GM12873 (cell line): ENCODE data around the gene NEURL2.

ENCODE experiments used
- TF ChIP-seq, protein P1 (sequence below): IDR thresholded peaks from 2 replicates; pipeline ENCODE4 v1.5.1; 2012; ENCODE audit warnings: low read depth, mild to moderate bottlenecking, moderate library complexity, low read length, control low read depth; ENCODE audit not compliant: insufficient read depth; ENCODE audit errors: missing control alignments

Gene NEURL2

DNA sequence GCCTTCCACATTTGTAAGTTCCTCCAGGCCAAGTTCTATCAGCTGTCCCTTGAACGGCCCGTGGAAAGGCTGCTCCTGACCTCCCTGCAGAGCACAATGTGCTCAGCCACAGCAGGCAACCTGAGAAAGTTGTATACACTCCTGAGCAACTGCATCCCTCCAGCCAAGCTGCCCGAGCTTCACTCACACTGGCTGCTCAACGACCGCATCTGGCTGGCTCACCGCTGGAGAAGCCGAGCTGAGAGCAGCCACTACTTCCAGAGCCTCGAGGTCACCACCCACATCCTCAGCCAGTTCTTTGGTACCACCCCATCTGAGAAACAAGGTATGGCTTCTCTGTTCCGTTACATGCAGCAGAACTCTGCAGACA is 7.9 kb downstream of the NEURL2 start:
- TF ChIP-seq, protein P1, sequence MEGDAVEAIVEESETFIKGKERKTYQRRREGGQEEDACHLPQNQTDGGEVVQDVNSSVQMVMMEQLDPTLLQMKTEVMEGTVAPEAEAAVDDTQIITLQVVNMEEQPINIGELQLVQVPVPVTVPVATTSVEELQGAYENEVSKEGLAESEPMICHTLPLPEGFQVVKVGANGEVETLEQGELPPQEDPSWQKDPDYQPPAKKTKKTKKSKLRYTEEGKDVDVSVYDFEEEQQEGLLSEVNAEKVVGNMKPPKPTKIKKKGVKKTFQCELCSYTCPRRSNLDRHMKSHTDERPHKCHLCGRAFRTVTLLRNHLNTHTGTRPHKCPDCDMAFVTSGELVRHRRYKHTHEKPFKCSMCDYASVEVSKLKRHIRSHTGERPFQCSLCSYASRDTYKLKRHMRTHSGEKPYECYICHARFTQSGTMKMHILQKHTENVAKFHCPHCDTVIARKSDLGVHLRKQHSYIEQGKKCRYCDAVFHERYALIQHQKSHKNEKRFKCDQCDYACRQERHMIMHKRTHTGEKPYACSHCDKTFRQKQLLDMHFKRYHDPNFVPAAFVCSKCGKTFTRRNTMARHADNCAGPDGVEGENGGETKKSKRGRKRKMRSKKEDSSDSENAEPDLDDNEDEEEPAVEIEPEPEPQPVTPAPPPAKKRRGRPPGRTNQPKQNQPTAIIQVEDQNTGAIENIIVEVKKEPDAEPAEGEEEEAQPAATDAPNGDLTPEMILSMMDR: no peak

DNA sequence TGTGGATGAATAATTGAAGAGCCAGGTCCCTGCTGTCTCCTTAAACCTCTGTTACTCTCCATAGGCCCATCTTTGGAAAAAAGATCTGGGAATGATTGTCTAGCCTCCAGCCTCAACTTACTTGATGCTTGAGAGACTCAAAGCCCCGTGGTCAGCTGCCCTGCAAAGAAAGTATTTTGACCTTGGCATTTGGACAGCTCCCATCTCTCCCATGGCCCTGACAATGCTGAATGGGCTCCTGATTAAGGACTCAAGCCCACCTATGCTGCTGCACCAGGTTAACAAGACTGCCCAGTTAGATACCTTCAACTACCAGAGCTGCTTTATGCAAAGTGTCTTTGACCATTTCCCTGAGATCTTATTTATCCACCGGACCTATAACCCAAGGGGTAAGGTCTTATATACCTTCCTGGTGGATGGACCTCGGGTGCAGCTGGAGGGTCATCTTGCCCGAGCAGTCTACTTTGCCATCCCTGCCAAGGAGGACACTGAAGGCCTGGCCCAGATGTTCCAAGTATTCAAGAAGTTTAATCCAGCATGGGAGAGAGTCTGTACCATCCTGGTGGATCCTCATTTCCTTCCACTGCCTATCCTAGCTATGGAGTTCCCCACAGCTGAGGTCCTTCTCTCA is 8.4 kb downstream of the NEURL2 start:
- TF ChIP-seq, protein P1: no peak

DNA sequence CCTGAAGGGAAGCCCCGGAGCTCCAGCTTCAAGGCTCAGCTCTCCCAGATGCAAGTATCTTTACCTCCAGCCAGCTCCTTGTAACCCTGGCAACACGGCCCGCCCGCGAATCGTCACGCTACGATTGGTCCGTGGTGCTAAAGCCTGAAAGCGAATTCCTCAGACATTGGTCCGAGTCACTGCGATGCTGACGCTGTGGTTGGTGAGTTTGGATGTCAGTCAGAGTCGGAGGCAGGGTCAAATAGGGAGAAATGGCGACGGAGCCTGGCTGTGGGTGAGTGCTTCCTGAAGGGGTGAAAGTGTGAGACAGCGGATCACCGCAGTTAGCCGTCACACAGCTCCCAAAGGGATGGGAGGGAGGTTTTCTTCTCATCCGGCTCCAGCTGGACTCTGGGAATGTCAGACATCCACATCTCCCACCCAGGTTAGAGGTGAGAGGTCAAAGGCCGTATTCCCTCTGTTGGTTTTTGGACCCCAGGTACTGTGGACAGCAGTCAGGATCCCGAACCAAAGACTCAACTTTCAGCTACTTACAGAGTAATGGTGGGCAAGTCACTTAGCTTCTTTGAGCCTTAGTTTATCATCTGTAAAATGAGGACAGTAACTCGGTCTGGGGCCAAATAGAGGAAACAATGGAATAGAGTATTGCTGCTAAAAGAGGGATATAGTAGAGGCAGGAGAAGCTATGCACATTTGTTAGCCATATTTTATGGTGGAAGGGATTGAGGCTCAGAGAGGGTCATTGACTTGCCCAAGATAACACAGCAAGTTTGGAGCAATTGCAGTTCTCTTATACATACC is 9.8 kb downstream of the NEURL2 start, which contains the start of gene ZSWIM1:
TSS of gene ZSWIM1 (plus strand) at position 240 of the 801 bp plus-strand sequence. CDS start 1,366 bp downstream, outside the sequence.
- TF ChIP-seq, protein P1: no peak

DNA sequence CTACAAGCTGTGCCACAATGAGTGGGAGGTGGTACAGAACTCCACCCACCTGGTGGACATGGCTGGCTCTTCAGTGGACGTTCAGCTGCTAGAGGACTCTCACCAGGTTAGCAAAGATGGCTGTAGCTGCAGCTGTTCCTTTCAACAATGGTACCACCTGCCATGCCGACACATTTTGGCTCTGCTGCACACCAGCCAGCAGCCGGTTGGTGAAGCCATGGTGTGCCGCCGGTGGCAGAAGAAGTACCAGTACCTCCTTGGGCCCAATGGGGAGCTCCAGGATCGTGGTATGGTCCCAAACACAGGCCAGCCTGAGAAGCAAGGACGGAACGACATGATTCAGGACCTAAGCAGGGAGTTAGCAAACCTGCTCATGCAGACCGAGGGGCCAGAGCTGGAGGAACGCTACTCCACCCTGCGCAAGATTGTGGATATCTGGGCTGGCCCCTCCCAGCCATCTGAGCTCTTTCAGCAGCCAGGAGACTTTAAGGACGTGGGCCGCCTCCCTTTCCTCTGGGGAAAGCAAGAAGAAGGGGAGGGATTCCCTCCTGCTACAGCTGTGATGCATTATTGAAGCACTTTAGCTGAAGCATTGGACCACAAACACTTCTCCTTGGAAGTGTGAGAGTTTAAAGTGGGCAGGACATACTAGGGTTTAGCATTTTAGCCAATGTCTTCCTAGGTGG is 12.8 kb downstream of the NEURL2 start:
- TF ChIP-seq, protein P1: no peak

DNA sequence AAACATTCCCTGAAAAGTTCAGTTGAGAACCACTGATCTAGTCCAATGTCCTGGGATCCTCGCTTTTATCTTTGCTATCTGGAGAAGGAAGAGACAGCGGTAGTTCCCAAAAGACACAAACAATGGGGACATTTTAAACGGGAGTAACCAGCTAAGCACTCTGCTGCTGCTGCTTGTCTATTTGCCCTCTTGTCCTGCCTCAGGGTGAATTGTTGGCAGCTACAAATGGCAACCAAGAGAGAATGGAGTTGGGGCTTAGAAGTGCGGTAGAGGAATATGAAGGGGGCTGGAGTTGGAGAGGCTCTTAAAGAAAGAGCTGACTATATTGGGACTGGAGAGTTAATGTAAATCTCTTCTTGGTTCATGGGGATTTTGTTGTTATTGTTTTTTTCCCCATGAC is 16.4 kb downstream of the NEURL2 start:
- TF ChIP-seq, protein P1: no peak

DNA sequence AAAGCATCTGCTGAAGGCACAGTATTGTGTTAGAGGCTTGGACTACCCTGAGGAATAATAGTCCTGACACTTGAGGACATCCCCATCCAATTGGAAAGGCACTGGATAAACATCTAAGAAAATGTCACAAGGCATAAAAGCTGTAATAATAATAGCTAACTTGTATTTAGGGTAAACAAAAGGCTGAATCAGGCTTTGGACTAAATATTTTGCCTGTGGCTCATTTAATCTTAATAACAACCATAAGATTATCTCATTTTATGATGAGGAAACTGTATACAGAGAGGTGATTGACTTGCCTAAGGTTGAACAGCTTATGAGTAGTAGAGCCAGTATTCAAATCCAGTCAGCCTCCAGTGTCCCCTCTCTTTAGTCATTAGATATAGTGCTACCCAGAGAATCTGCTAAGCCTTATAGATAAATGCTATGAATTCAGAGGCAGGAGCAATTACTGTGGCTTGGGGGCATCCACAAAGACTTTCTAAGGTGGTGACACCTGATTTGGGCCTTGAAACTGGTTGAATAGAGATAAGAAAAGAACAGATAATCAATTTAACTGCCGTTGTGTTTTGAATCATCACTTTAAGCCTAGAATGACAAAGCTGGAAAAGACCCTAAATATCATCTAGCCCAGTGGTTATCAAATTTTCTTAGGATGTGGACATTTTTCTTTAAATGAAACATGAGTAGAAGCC is 17.5 kb downstream of the NEURL2 start:
- TF ChIP-seq, protein P1: no peak
